ENCODE data around the gene RAB20. TPM values are rescaled to one million over a fixed set of nuclear protein-coding genes. Genes with fewer than 3 reads are reported as not detected.

RAB20 gene
- total and polyA plus RNA-seq, 10 of the 15 experiments (the other 5 are each of a cell fraction or from before 2014, with no cell fraction given) = 0.48 to 33.1 (median 9.6) TPM

DNA sequence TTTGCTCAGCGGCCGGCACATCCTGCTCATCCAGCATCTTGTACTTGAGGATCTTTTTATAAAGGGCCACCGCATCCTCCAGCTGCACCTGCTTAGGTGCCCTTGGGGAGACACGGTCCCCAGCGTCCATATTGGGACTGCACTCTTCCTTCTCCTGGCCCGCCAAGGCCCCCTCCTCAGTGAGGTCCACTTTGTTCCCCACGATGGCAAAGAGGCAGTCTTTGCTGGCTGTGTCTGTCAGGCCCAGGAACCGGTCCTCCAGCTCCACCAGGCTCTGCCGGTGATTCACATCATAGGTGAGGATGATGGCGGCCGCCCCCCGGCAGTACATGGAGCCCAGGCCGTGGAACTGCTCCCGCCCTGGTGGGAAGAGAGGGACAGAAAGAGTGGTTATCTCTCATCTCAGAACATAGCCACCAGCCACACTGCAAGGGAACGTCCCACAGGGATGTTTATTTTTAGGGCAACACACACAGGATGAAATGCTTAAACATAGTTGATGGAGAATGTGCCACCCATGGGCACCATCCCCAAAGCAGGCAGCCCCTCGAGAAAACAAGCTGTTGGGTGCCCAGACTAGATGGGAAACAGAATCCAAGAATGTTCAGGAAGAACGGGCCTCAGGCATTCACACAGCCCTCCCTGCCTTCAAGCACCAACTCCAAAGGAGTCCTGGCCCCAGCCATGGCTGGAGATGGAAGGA lies 37.5 kb downstream of the RAB20 start:
- Histone ChIP-seq H3K27me3 (replicated peaks in 1 of 2; ENCODE audit: control insufficient read depth in 2 of 2, insufficient read depth in 2 of 2, low read length in 1 of 2) (no peaks in the 10 kb centered on the region), H2AFZ (ENCODE audit: control insufficient read depth, low read depth, low read length) (no peak overlapping the region), H3K4me3 (no peak overlapping the region), H3K36me3 (ENCODE audit: control insufficient read depth in 2 of 2, insufficient read depth in 2 of 2, low read length in 1 of 2) (peaks cover 4 to 5% of the 10 kb centered on the region in 2 experiments; a peak in 3 of 4 replicates), H3K4me1 (ENCODE audit: control insufficient read depth, insufficient read depth, low read length) (peaks cover 18% of the 10 kb centered on the region), H3K79me2 (ENCODE audit: control insufficient read depth, insufficient read depth, low read length) (no peaks in the 10 kb centered on the region), H3K9ac (ENCODE audit: control insufficient read depth, insufficient read depth, low read length) (no peak overlapping the region), H3K9me3 (replicated peaks; ENCODE audit: control insufficient read depth, insufficient read depth, low read length) (no peaks in the 10 kb centered on the region), H3K4me2 (ENCODE audit: control insufficient read depth, insufficient read depth) (no peak overlapping the region), H4K20me1 (ENCODE audit: control insufficient read depth, insufficient read depth) (no peaks in the 10 kb centered on the region), H3K27ac (ENCODE audit: control insufficient read depth, insufficient read depth) (no peak overlapping the region)
- ChIA-PET RAD21 (ENCODE audit: unreplicated experiment) (interaction anchor here (1.6 to 3.2 kb wide), 2 partner anchors 9 to 69 kb away, joined by 4 to 28 read pairs; no protein-coding TSS in a partner anchor), SMC1A (ENCODE audit: uncharacterized antibody, unreplicated experiment) (interaction anchor here (2.4 to 5.9 kb wide), 3 partner anchors 15 to 69 kb away, joined by 10 to 38 read pairs (median 31); no protein-coding TSS in a partner anchor), CTCF (interaction anchor here (1.2 to 2.5 kb wide), 3 partner anchors 9 to 65 kb away, joined by 3 to 11 read pairs (median 7); no protein-coding TSS in a partner anchor), POLR2A (interaction anchor here (1.5 kb wide), 1 partner anchor 9 kb away, joined by 4 read pairs; no protein-coding TSS in a partner anchor)
- no peak for TF ChIP-seq BHLHE40 (IDR thresholded peaks at IDR 0.05; ENCODE audit: borderline replicate concordance in 1 of 2, low read depth in 2 of 2, low read length in 1 of 2)
- TF ChIP-seq JUND (IDR thresholded peaks at IDR 0.05; ENCODE audit: low read depth, low read length) = no peak
- TF ChIP-seq CUX1 (IDR thresholded peaks at IDR 0.05; ENCODE audit: insufficient replicate concordance, low read depth, low read length) = no peak
- TF ChIP-seq, protein P1, sequence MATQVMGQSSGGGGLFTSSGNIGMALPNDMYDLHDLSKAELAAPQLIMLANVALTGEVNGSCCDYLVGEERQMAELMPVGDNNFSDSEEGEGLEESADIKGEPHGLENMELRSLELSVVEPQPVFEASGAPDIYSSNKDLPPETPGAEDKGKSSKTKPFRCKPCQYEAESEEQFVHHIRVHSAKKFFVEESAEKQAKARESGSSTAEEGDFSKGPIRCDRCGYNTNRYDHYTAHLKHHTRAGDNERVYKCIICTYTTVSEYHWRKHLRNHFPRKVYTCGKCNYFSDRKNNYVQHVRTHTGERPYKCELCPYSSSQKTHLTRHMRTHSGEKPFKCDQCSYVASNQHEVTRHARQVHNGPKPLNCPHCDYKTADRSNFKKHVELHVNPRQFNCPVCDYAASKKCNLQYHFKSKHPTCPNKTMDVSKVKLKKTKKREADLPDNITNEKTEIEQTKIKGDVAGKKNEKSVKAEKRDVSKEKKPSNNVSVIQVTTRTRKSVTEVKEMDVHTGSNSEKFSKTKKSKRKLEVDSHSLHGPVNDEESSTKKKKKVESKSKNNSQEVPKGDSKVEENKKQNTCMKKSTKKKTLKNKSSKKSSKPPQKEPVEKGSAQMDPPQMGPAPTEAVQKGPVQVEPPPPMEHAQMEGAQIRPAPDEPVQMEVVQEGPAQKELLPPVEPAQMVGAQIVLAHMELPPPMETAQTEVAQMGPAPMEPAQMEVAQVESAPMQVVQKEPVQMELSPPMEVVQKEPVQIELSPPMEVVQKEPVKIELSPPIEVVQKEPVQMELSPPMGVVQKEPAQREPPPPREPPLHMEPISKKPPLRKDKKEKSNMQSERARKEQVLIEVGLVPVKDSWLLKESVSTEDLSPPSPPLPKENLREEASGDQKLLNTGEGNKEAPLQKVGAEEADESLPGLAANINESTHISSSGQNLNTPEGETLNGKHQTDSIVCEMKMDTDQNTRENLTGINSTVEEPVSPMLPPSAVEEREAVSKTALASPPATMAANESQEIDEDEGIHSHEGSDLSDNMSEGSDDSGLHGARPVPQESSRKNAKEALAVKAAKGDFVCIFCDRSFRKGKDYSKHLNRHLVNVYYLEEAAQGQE (IDR thresholded peaks at IDR 0.05; ENCODE audit: low read depth, low read length) = no peak
- TF ChIP-seq FOS (IDR thresholded peaks at IDR 0.05; ENCODE audit: borderline replicate concordance, extremely low read depth, insufficient read length) = no peak
- no peak for TF ChIP-seq ZBTB33 (IDR thresholded peaks at IDR 0.05)
- TF ChIP-seq TCF3 (IDR thresholded peaks at IDR 0.05; ENCODE audit: borderline replicate concordance, insufficient read depth, low read depth, low read length) = no peak
- TF ChIP-seq BACH1 (IDR thresholded peaks at IDR 0.05; ENCODE audit: borderline replicate concordance) = no peak
- TF ChIP-seq KDM1A (IDR thresholded peaks at IDR 0.05; ENCODE audit: borderline replicate concordance) = no peak
- TF ChIP-seq ZZZ3 (IDR thresholded peaks at IDR 0.05; ENCODE audit: control insufficient read depth, insufficient read length, low read depth) = no peak
- intact Hi-C loops (cut with micrococcal nuclease; ENCODE audit: unreplicated experiment) (no loop called here), in situ Hi-C loops (cut with MboI) (no loop called here)
- BruUV-seq (replicated peaks) = no TSS peak
- DNase-seq (ENCODE audit: low read depth, low spot score) = no peak
- 64% methylated on average over 17 of the region's 17 CpGs for WGBS (ENCODE audit: insufficient coverage, insufficient replicate concordance, low lambda C conversion rate, missing lambda C conversion rate)
- FAIRE-seq = no peak
- no peak for ATAC-seq
